Measurements from ENCODE around the gene MSI2. TPM values are rescaled to one million over a fixed set of nuclear protein-coding genes. Genes with fewer than 3 reads are reported as not detected.

MSI2 gene
- polyA plus RNA-seq, 1 of the 3 experiments (the other 2 are of a cell fraction) = 24.1 TPM

- Histone ChIP-seq H3K36me3 (replicated peaks in 1 of 2; ENCODE audit: control insufficient read depth in 1 of 2, insufficient read depth in 2 of 2, low read length in 1 of 2) (peaks cover 0 to 38% of the 10 kb centered on the region in 2 experiments), H3K9me3 (no peaks in the 10 kb centered on the region), H3K27ac (ENCODE audit: low read depth in 2 of 2, low read length in 1 of 2) (no peak overlapping the region), H4K20me1 (ENCODE audit: insufficient read depth) (no peaks in the 10 kb centered on the region), H3K9me2 (no peaks in the 10 kb centered on the region), H3K4me1 (ENCODE audit: control insufficient read depth in 1 of 2, insufficient read depth in 2 of 2, low read depth in 1 of 2, low read length in 1 of 2) (peaks cover under 1 to 63% of the 10 kb centered on the region in 2 experiments; a peak in 3 of 4 replicates), H3F3A (replicated peaks; ENCODE audit: insufficient read depth) (no peaks in the 10 kb centered on the region), H3K4me2 (no peak overlapping the region), H3K27me3 (ENCODE audit: insufficient read depth) (no peaks in the 10 kb centered on the region), H3K79me2 (ENCODE audit: insufficient read depth) (peaks cover 7% of the 10 kb centered on the region; the same call in 1 of the 2 replicates), H3K4me3 (ENCODE audit: low read depth in 2 of 2, low read length in 1 of 2) (no peak overlapping the region), H2AFZ (ENCODE audit: low read depth) (no peak overlapping the region), H3K9ac (no peak overlapping the region)
- POLR2A ChIA-PET = interaction anchor here (1.5 to 1.7 kb wide), 2 partner anchors 10 to 18 kb away, joined by 3 to 4 read pairs; no protein-coding TSS in a partner anchor
- no peak for TF ChIP-seq CTCF (IDR thresholded peaks at IDR 0.05)
- TF ChIP-seq SMC3 (IDR thresholded peaks at IDR 0.05; ENCODE audit: low read depth, low read length) = no peak
- TF ChIP-seq NRF1 (IDR thresholded peaks at IDR 0.05; ENCODE audit: low read depth, low read length) = no peak
- TF ChIP-seq RAD21 (IDR thresholded peaks at IDR 0.05; ENCODE audit: low read length) = 0 out of 2 replicates have a peak, but pooled peaks have one; percentile 10
- no peak for TF ChIP-seq USF2 (IDR thresholded peaks at IDR 0.05; ENCODE audit: borderline replicate concordance, low read depth, low read length)
- no peak for TF ChIP-seq MAX (IDR thresholded peaks at IDR 0.05; ENCODE audit: low read depth)
- 87% methylated on average over 3 of the region's 3 CpGs for WGBS (ENCODE audit: low lambda C conversion rate)
- CTCF ChIA-PET = interaction anchor here (0.7 to 1.6 kb wide), 4 partner anchors 10 to 132 kb away, joined by 3 to 4 read pairs (median 3); no protein-coding TSS in a partner anchor
- DNase-seq = no peak
These were observed 32.4 kb downstream of the MSI2 start for GRCh38 chr17:57288773-57289121.

GRCh38 chr17:57289130-57289529, 32.8 kb downstream of the MSI2 start:
- H3K27ac ChIP-seq (ENCODE audit: low read depth in 2 of 2, low read length in 1 of 2) = peak overlapping the region in 1 of 2 experiments; percentile 6; a peak in 1 of 4 replicates

More at GRCh38 chr17:57289130-57289529, 32.8 kb downstream of the MSI2 start:
- H3F3A ChIP-seq (replicated peaks; ENCODE audit: insufficient read depth) = no peaks in the 10 kb centered on the region
- H3K36me3 ChIP-seq (replicated peaks in 1 of 2; ENCODE audit: control insufficient read depth in 1 of 2, insufficient read depth in 2 of 2, low read length in 1 of 2) = peaks cover 0 to 38% of the 10 kb centered on the region in 2 experiments
- no peak overlapping the region for H3K4me3 ChIP-seq (ENCODE audit: low read depth in 2 of 2, low read length in 1 of 2)
- no peak for TF ChIP-seq SIN3A (IDR thresholded peaks at IDR 0.05; ENCODE audit: borderline replicate concordance, low read depth, low read length)
- no peak for TF ChIP-seq POLR2AphosphoS5 (IDR thresholded peaks at IDR 0.05; ENCODE audit: low read depth, low read length)
- no peak for TF ChIP-seq GABPA (IDR thresholded peaks at IDR 0.05; ENCODE audit: low read depth)
- TF ChIP-seq CHD2 (IDR thresholded peaks at IDR 0.05; ENCODE audit: low read length, partially characterized antibody) = no peak
- no peak for TF ChIP-seq ELF1 (IDR thresholded peaks at IDR 0.05)
- TF ChIP-seq MXI1 (IDR thresholded peaks at IDR 0.05; ENCODE audit: low read depth, low read length) = no peak
- POLR2A ChIA-PET = interaction anchor here (1.5 to 1.7 kb wide), 2 partner anchors 10 to 18 kb away, joined by 3 to 4 read pairs; no protein-coding TSS in a partner anchor
- no peaks in the 10 kb centered on the region for H3K9me3 ChIP-seq
- peaks cover 4 to 66% of the 10 kb centered on the region in 2 experiments; a peak in 3 of 4 replicates for H3K4me1 ChIP-seq (ENCODE audit: control insufficient read depth in 1 of 2, insufficient read depth in 2 of 2, low read depth in 1 of 2, low read length in 1 of 2)
- WGBS (ENCODE audit: low lambda C conversion rate) = 89% methylated on average over 5 of the region's 5 CpGs
- DNase-seq = no peak
- CTCF ChIA-PET = interaction anchor here (0.8 to 1.6 kb wide), 4 partner anchors 11 to 132 kb away, joined by 3 to 4 read pairs (median 3); no protein-coding TSS in a partner anchor
- H4K20me1 ChIP-seq (ENCODE audit: insufficient read depth) = no peaks in the 10 kb centered on the region
- H3K4me2 ChIP-seq = no peak overlapping the region
- no peak overlapping the region for H2AFZ ChIP-seq (ENCODE audit: low read depth)
- H3K9ac ChIP-seq = no peak overlapping the region
- no peaks in the 10 kb centered on the region for H3K27me3 ChIP-seq (ENCODE audit: insufficient read depth)
- no peaks in the 10 kb centered on the region for H3K9me2 ChIP-seq
- H3K79me2 ChIP-seq (ENCODE audit: insufficient read depth) = peaks cover 7% of the 10 kb centered on the region; the same call in 1 of the 2 replicates
